ENCODE data around the gene TMEM81. TPM values are rescaled to one million over a fixed set of nuclear protein-coding genes. Genes with fewer than 3 reads are reported as not detected.

Gene TMEM81
- total RNA-seq, 1 donor from 2014 or later: 3.1 TPM

- intact Hi-C loops (cut with micrococcal nuclease): loop anchor here (1.0 kb wide), 3 partner anchors 72 to 195 kb away; no protein-coding TSS in a partner anchor
Observed at GRCh38 chr1:205061227-205061626, 23.0 kb downstream of the TMEM81 start.

GRCh38 chr1:205060746-205061145, 23.5 kb downstream of the TMEM81 start:
- intact Hi-C loops (cut with micrococcal nuclease): loop anchor here (1.0 kb wide), 3 partner anchors 71 to 196 kb away; no protein-coding TSS in a partner anchor

GRCh38 chr1:205059660-205060059, 24.6 kb downstream of the TMEM81 start:
- intact Hi-C loops (cut with micrococcal nuclease): no loop called here

GRCh38 chr1:205058853-205059252, 25.4 kb downstream of the TMEM81 start:
- intact Hi-C loops (cut with micrococcal nuclease): no loop called here

- intact Hi-C loops (cut with micrococcal nuclease): no loop called here
Observed at GRCh38 chr1:205057808-205058575, 26.3 kb downstream of the TMEM81 start.

- intact Hi-C loops (cut with micrococcal nuclease): no loop called here
Observed at GRCh38 chr1:205056956-205057568, 27.2 kb downstream of the TMEM81 start.

GRCh38 chr1:205056188-205056611, 28.1 kb downstream of the TMEM81 start:
- intact Hi-C loops (cut with micrococcal nuclease): no loop called here

- intact Hi-C loops (cut with micrococcal nuclease): no loop called here
Observed at GRCh38 chr1:205054013-205054412, 30.2 kb downstream of the TMEM81 start.

- intact Hi-C loops (cut with micrococcal nuclease): no loop called here
Observed at GRCh38 chr1:205053296-205053695, 31.0 kb downstream of the TMEM81 start.

- intact Hi-C loops (cut with micrococcal nuclease): no loop called here
Observed at GRCh38 chr1:205052690-205053089, 31.6 kb downstream of the TMEM81 start.

- intact Hi-C loops (cut with micrococcal nuclease): no loop called here
Observed at GRCh38 chr1:205049479-205049878, 34.8 kb downstream of the TMEM81 start.

- intact Hi-C loops (cut with micrococcal nuclease): no loop called here
Observed at GRCh38 chr1:205048382-205048781, 35.9 kb downstream of the TMEM81 start.

GRCh38 chr1:205047764-205048231, 36.5 kb downstream of the TMEM81 start:
- intact Hi-C loops (cut with micrococcal nuclease): no loop called here

- intact Hi-C loops (cut with micrococcal nuclease): no loop called here
Observed at GRCh38 chr1:205046870-205047269, 37.4 kb downstream of the TMEM81 start.

GRCh38 chr1:205045146-205045545, 39.1 kb downstream of the TMEM81 start:
- intact Hi-C loops (cut with micrococcal nuclease): no loop called here

GRCh38 chr1:205044741-205045140, 39.5 kb downstream of the TMEM81 start:
- intact Hi-C loops (cut with micrococcal nuclease): no loop called here

GRCh38 chr1:205043866-205044265, 40.4 kb downstream of the TMEM81 start:
- intact Hi-C loops (cut with micrococcal nuclease): no loop called here

GRCh38 chr1:205042911-205043806, 41.1 kb downstream of the TMEM81 start, which contains the start of gene CNTN2:
Gene CNTN2, plus strand, starts transcription at chr1:205043212. Its CDS starts 9,974 bp downstream, at chr1:205053186.
- intact Hi-C loops (cut with micrococcal nuclease): no loop called here

GRCh38 chr1:205041998-205042910, 42.0 kb downstream of the TMEM81 start:
- intact Hi-C loops (cut with micrococcal nuclease): no loop called here

GRCh38 chr1:205041001-205041715, 43.1 kb downstream of the TMEM81 start:
- intact Hi-C loops (cut with micrococcal nuclease): no loop called here

All from T-helper 1 cell treated with Interleukin-12 subunit alpha and Interleukin-12 subunit beta and Interleukin-4 antibody, amounts not matched to agents 30 ng/mL and 1 ng/mL, for 36 hours (primary cell).